SU-DHL-6 (cell line): ENCODE data around the gene FUBP1.

ENCODE experiments used
- H2AFZ ChIP-seq: fragments of 200-600 bp; sonication (generic); 2 replicates; pipeline ENCODE4 v1.6.1; 2014; ENCODE audit warnings: low read depth, mild to moderate bottlenecking, moderate library complexity, mixed read lengths, antibody characterized with exemption, low read length; ENCODE audit not compliant: severe bottlenecking
- H3F3A ChIP-seq: fragments of 200-600 bp; shearing (Covaris generic); 2 replicates; pipeline ENCODE4 v1.6.0; 2016; ENCODE audit warnings: antibody characterized with exemption, mild to moderate bottlenecking; ENCODE audit not compliant: insufficient read depth
- H3K27ac ChIP-seq: fragments of 200-600 bp; sonication (generic); 2 replicates; pipeline ENCODE4 v1.5.1; 2016; ENCODE audit warnings: low read depth, mild to moderate bottlenecking, low read length, moderate library complexity, mixed read lengths
- H3K27me3 ChIP-seq: fragments of 200-600 bp; sonication (generic), shearing (Covaris generic); 2 replicates; pipeline ENCODE4 v1.6.0; 2014; ENCODE audit warnings: mild to moderate bottlenecking, low read length
- H3K36me3 ChIP-seq: fragments of 200-600 bp; sonication (generic); 2 replicates; pipeline ENCODE4 v1.6.1; 2014; ENCODE audit warnings: mild to moderate bottlenecking, low read length, mixed read lengths
- H3K4me2 ChIP-seq: fragments of 300-600, 200-600 bp; shearing (Covaris generic), sonication (generic); 2 replicates; pipeline ENCODE4 v1.6.0; 2014; ENCODE audit warnings: low read length, low read depth, mild to moderate bottlenecking; ENCODE audit not compliant: poor library complexity, severe bottlenecking
- H3K4me3 ChIP-seq: fragments of 200-600 bp; sonication (generic); 2 replicates; pipeline ENCODE4 v1.5.1; 2014; ENCODE audit warnings: antibody characterized with exemption, low read length, mild to moderate bottlenecking, mixed read lengths; ENCODE audit not compliant: insufficient read depth, poor library complexity, severe bottlenecking
- H3K79me2 ChIP-seq: fragments of 200-600 bp; sonication (generic); 2 replicates; pipeline ENCODE4 v1.6.1; 2014; ENCODE audit warnings: mild to moderate bottlenecking, low read length, moderate library complexity; ENCODE audit not compliant: insufficient read depth
- H3K9ac ChIP-seq: fragments of 200-600 bp; sonication (generic); 2 replicates; pipeline ENCODE4 v1.7.0; 2014; ENCODE audit warnings: mild to moderate bottlenecking, low read length
- H3K9me2 ChIP-seq: fragments of 200-600 bp; sonication (generic); replicated peaks from 2 replicates; pipeline ENCODE4 v1.6.1; 2014; ENCODE audit warnings: low read length; ENCODE audit not compliant: insufficient read depth
- H3K9me3 ChIP-seq: fragments of 200-600 bp; sonication (generic); 2 replicates; pipeline ENCODE4 v1.6.1; 2014; ENCODE audit warnings: low read length, mixed read lengths; ENCODE audit not compliant: insufficient read depth
- H4K20me1 ChIP-seq: fragments of 200-600 bp; sonication (generic); 2 replicates; pipeline ENCODE4 v1.6.1; 2014; ENCODE audit warnings: low read depth, mild to moderate bottlenecking, antibody characterized with exemption, low read length, moderate library complexity, mixed read lengths
- CTCF ChIP-seq: fragments of 200-600 bp; sonication (generic); IDR thresholded peaks from one replicate; pipeline ENCODE4 v1.5.1; 2017; ENCODE audit warnings: antibody characterized with exemption, mild to moderate bottlenecking, low read length, moderate library complexity; ENCODE audit not compliant: insufficient read depth, poor library complexity, severe bottlenecking
- EZH2phosphoT487 ChIP-seq: fragments of 200-600 bp; sonication (generic), shearing (Covaris generic); conservative IDR thresholded peaks from 2 replicates; pipeline ENCODE4 v1.6.1; 2018; ENCODE audit warnings: mild to moderate bottlenecking, antibody characterized with exemption, low read length, moderate library complexity, mixed read lengths

The FUBP1 gene

GRCh38 chr1:77906019-77906545 is 72.8 kb downstream of the FUBP1 start:
- H3K4me2 ChIP-seq: no peak overlapping the region

GRCh38 chr1:77905603-77906002 is 73.3 kb downstream of the FUBP1 start:
- Histone ChIP-seq H4K20me1 (no peaks in the 10 kb centered on the region), H3K79me2 (no peaks in the 10 kb centered on the region), H3K9me3 (no peaks in the 10 kb centered on the region), H3K36me3 (no peaks in the 10 kb centered on the region), H3K9me2 (no peaks in the 10 kb centered on the region), H2AFZ (no peak overlapping the region), H3K4me3 (no peak overlapping the region), H3K9ac (no peak overlapping the region), H3K27me3 (no peaks in the 10 kb centered on the region), H3F3A (no peaks in the 10 kb centered on the region), H3K27ac (no peak overlapping the region), H3K4me2 (no peak overlapping the region)
- TF ChIP-seq CTCF (no peak), EZH2phosphoT487 (no peak)

More at GRCh38 chr1:77906019-77906545, 72.8 kb downstream of the FUBP1 start:
- H3K9me2 ChIP-seq: no peaks in the 10 kb centered on the region
- no peaks in the 10 kb centered on the region for H3K9me3 ChIP-seq
- no peaks in the 10 kb centered on the region for H3K79me2 ChIP-seq
- H3K36me3 ChIP-seq: no peaks in the 10 kb centered on the region
- TF ChIP-seq CTCF (no peak), EZH2phosphoT487 (no peak)
- no peaks in the 10 kb centered on the region for H3K27me3 ChIP-seq
- no peaks in the 10 kb centered on the region for H4K20me1 ChIP-seq
- H2AFZ ChIP-seq: no peak overlapping the region
- H3K4me3 ChIP-seq: no peak overlapping the region
- H3K9ac ChIP-seq: no peak overlapping the region
- no peaks in the 10 kb centered on the region for H3F3A ChIP-seq
- H3K27ac ChIP-seq: no peak overlapping the region

GRCh38 chr1:77900687-77901293 is 78.1 kb downstream of the FUBP1 start:
- no peak overlapping the region for H3K27ac ChIP-seq
- no peaks in the 10 kb centered on the region for H3F3A ChIP-seq
- no peaks in the 10 kb centered on the region for H3K79me2 ChIP-seq

More at GRCh38 chr1:77900687-77901293, 78.1 kb downstream of the FUBP1 start:
- Histone ChIP-seq H3K9ac (no peak overlapping the region), H3K4me3 (no peak overlapping the region), H3K9me3 (no peaks in the 10 kb centered on the region), H4K20me1 (no peaks in the 10 kb centered on the region), H3K4me2 (no peak overlapping the region), H3K9me2 (no peaks in the 10 kb centered on the region), H2AFZ (peak overlapping the region; percentile 14), H3K36me3 (no peaks in the 10 kb centered on the region), H3K27me3 (no peaks in the 10 kb centered on the region)
- TF ChIP-seq CTCF (peak; percentile 76), EZH2phosphoT487 (no peak)
